ENCODE measurements around the gene TRAPPC10.
"Not testable (repeated sequence)": the region's sequence is repeated elsewhere in the genome, so short reads cannot be mapped to it uniquely, and the experiment has no call there.

TRAPPC10 gene

DNA sequence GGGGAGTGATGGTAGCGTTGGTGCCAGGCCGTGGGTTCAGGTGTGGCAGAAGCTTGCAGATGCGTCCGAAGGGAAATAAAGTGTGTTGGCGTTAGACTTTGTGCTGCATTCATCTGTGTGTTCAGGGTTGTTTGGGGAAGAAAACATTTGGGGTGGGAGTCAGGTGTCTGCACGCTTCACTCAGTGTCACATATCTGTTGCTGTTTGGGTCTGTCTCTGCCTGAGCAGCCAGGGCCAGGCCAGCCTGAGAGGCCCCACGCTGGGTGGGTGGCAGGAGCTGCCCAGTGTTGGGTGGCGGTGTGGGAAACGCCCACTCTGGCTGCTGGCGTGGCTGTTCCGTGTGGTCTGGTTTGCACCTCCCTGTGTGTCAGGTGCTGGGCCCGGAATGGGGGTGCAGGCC lies 133.5 kb downstream of the TRAPPC10 start:
- DNase-seq (ENCODE audit: low spot score), result not testable (repeated sequence)

- not testable (repeated sequence) for DNase-seq (ENCODE audit: low spot score)
These were observed 135.0 kb downstream of the TRAPPC10 start for GRCh38 chr21:44147108-44147507.

DNA sequence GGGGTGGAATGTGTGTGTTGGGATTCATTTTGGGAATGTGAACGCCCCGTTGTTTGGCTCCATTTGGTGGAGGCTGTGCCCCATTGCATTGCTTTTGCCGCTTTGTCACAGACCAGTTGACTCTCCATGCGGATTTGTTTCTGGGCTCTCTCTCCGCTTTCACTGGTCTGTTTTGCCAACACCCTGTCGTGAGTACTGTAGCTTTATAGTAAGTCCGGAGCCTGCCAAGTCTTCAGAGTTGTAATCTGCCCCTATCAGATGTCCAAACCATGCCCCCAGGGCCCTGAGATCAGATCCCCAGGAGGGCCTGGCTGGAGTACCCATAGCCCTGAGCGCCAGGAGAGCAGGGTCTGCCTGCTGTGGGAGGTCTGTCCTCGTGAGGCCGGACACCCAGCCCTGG lies 138.1 kb downstream of the TRAPPC10 start:
- DNase-seq (ENCODE audit: low spot score), result not testable (repeated sequence)

GRCh38 chr21:44153214-44153888 lies 141.2 kb downstream of the TRAPPC10 start:
- not testable (repeated sequence) for DNase-seq (ENCODE audit: low spot score)

DNA sequence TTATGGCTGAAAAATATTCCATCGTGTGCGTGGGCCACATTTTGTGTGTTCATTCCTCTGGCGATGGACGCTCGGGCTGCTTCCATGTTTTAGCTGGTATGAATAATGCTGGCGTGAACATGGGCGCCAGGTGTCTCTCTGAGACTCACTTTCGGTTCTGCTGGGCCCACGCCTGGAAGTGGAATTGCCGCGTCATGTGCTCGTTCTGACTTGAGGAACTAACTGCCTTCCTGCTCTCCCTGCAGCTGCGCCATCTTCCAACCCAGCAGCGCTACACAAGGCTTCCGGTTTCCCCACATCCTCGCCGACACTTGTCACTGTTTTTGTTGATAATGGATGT lies 141.8 kb downstream of the TRAPPC10 start:
- not testable (repeated sequence) for DNase-seq (ENCODE audit: low spot score)

- not testable (repeated sequence) for DNase-seq (ENCODE audit: low spot score)
These were observed 142.7 kb downstream of the TRAPPC10 start for GRCh38 chr21:44154816-44155230.

- not testable (repeated sequence) for DNase-seq (ENCODE audit: low spot score)
These were observed 143.3 kb downstream of the TRAPPC10 start for GRCh38 chr21:44155231-44155993.

GRCh38 chr21:44155994-44156380 lies 143.9 kb downstream of the TRAPPC10 start:
- DNase-seq (ENCODE audit: low spot score), result not testable (repeated sequence)

Measured in putamen (tissue), 1 donor.